Fibroblast of mammary gland (primary cell): ENCODE results near the gene CDK18.

Experiments
- DNase-seq: peaks from one replicate; pipeline ENCODE4 v3.0.0-alpha.2; 2010; ENCODE audit warnings: low read depth
- H3K4me3 ChIP-seq: 2 replicates; pipeline ENCODE4 v1.5.1; 2011; ENCODE audit warnings: low read depth, mild to moderate bottlenecking, low read length, moderate library complexity; ENCODE audit not compliant: control insufficient read depth
- TF ChIP-seq, protein P1 (sequence below): conservative IDR thresholded peaks from 2 replicates; pipeline ENCODE4 v1.5.1; 2011; ENCODE audit warnings: low read depth, low read length, inconsistent platforms; ENCODE audit not compliant: control insufficient read depth, insufficient read depth

Gene CDK18

DNA sequence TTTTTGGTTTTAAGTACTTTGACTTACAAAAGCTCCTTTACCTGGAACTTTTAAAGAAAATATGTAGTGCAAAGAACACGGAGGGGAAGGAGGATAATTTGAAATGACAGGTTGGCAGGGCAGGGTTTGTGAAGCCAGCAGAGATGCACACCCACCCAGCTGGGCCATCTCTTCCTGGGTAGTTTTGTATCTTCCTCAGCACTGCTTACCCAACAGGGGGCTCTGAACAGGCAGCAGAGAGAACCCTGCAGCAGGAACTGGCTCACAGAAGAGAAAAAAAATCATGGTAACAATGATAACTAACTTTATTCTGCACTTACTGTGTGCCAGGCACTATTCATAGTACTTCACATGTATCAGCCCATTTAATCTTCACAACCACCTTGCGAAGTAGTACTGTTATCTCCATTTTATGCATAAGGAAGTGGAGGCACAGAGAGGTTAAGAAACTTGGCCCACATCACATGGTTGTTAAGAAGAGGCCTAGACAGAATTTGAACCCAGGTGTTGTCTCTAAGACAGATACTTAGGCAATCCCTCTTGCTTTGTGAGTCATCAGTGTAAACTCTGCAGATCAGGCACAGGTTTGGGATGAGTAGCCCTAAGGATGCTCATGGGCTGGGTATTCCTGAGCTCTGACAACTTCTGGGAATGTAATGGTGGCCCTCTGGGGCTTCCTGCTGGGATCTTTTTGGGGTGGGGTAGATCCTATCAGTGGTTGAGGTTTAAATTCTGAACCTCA lies 66.5 kb downstream of the CDK18 start:
- TF ChIP-seq, protein P1, sequence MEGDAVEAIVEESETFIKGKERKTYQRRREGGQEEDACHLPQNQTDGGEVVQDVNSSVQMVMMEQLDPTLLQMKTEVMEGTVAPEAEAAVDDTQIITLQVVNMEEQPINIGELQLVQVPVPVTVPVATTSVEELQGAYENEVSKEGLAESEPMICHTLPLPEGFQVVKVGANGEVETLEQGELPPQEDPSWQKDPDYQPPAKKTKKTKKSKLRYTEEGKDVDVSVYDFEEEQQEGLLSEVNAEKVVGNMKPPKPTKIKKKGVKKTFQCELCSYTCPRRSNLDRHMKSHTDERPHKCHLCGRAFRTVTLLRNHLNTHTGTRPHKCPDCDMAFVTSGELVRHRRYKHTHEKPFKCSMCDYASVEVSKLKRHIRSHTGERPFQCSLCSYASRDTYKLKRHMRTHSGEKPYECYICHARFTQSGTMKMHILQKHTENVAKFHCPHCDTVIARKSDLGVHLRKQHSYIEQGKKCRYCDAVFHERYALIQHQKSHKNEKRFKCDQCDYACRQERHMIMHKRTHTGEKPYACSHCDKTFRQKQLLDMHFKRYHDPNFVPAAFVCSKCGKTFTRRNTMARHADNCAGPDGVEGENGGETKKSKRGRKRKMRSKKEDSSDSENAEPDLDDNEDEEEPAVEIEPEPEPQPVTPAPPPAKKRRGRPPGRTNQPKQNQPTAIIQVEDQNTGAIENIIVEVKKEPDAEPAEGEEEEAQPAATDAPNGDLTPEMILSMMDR: no peak
- DNase-seq: peak; percentile 6
- H3K4me3 ChIP-seq: no peak overlapping the region

DNA sequence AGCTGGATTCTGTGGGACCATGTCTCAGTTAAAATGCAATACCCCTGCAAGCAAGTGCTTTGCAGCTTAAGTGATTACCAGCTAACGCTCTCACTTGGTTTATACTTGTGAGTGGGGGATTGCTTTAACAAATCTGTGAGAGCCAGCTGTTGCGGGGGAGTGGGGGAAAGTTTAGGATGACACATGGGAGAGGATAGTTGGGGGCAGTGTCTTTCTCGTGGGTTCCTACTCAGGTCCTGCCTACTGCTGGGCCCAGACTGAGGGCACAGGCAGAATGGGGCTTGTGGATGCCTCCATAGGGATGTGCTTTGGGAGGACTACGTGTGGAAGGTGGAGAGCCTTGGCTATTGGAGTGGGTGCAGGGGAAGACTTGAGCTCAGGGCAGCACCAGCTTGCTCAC lies 67.3 kb downstream of the CDK18 start:
- TF ChIP-seq, protein P1: no peak
- no peak overlapping the region for H3K4me3 ChIP-seq
- DNase-seq: no peak

DNA sequence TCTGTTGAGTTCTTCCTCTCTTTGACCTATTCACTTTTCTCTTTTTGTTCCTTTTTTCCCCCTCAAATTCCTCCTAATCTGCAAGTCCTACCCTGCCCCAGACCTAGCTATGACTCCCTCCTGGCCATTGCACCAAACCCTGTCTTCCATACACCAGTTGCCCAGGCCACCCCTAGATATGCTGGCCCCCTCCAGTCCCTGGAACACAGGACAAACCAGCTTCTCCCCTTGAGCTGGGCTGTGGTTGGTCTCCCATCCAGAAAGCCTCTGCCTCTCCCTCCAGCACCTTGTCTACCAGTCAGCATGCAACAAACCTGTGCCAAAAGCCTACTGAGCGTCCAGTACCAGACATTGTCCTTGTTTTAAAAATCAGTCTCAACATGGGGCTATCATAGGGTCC lies 68.0 kb downstream of the CDK18 start:
- no peak overlapping the region for H3K4me3 ChIP-seq
- TF ChIP-seq, protein P1: no peak
- DNase-seq: no peak

DNA sequence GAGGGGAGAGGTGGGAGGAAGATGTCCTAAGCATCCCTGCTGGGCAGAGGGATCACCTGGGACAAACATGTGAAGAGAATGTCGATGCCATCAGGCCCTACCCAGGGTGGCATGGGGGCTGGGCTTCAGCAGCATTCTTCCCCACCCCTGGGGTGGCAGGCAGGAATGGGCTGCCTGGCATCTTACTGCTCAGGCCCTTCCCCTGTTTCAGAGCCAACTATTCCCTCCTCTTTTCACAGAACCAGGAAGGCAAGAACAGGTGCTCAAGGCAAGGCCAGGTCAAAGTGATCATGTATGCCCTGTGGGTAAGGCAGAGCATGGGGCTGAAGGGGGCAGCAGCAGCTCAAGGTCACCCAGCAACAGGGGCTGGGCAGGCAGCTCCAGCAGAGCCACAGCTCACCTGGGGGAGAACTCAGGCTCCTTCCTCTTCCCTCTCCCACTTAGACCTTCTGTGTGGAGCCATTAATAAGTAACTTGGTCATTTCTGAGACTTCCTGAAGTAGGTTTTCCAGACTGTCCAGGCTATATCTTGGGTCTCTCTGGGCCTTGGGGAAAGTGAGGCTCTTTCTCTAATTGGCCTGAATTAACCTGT lies 70.9 kb downstream of the CDK18 start:
- no peak overlapping the region for H3K4me3 ChIP-seq
- TF ChIP-seq, protein P1: no peak
- no peak for DNase-seq

DNA sequence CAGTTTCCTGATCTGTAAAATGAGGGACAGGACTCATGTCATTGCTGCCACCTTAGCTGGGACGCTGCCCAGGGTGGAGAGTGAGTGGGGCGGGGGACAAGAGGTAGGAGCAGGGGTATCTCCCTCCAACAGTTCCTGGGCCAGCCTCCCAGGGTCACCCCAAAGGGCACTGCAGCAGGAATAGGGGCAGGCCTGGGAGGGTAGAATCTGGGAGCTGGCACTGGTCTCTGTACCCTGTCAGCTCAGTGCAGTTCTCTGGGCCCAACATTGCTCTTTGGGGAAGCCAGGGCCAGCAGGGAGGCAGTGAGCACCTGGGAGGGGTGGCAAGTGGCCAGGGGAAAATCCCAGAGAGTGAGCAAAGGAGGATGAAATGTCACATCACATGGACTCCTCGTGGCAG lies 71.5 kb downstream of the CDK18 start:
- DNase-seq: no peak
- TF ChIP-seq, protein P1: no peak
- no peak overlapping the region for H3K4me3 ChIP-seq

DNA sequence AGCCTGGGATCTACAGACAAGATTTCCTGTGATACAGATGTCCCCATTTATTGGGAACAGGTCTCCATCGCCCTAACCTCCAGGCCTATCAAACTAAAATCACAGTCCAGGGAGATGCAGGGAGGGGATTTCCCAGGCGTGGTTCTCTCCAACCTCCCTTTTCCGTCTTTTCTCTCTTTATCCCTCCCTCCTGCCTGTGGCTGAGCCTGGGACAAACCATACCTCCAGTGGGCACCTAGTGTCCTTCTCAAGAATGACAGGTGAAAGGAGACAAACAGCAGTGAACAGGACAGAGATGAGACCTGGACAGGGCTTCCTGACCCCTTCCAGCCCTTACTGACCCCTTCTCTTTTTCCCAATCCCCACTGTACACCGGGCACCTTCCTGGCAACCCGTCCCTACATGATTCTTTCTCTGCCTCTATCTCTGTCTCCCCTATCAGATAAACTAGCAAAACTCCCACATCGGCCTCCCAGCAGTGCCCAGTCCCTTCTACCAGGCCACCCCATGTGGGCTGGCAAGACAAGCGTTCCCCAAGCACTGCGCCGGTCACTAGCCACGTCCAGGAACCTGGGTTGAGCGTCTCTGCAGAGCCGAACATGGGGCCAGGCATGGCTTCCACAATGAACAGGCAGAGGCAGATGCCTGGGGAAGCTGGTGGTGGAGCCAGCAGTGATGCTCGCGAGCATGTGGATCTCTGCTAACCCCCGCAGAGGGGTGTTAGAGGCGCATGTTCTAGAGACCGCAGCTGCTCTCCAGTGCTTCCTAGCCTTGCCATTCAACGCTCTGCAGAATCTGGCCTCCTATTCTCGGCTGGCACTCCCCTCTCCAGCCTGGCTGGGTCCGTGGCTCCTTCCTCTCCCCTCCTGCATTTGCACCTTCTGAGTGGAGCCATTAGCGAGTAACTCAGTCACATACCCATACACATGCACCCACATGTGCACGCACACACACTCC lies 72.6 kb downstream of the CDK18 start:
- H3K4me3 ChIP-seq: no peak overlapping the region
- DNase-seq: no peak
- TF ChIP-seq, protein P1: no peak
